Common myeloid progenitor, CD34-positive (primary cell): Measurements from ENCODE around the gene UHMK1.

ENCODE experiments used
- CTCF ChIA-PET: fragments of 350-600 bp; sonication (Branson Sonifier 250); formaldehyde crosslinking; loops from one replicate; lab custom pipeline; 2021; ENCODE audit warnings: antibody characterized with exemption; lab: Charles Lee
- POLR2A ChIA-PET: fragments of 350-600 bp; sonication (Branson Sonifier 250); formaldehyde crosslinking; loops from one replicate; lab custom pipeline; 2021; ENCODE audit warnings: antibody characterized with exemption; lab: Charles Lee
- DNase-seq, 3 donors: peaks; one replicate each; pipeline versions ENCODE4 v3.0.0 to v3.0.0-alpha.2; 2013
- H3K27ac ChIP-seq, 2 experiments: 1 replicate in 1 of 2; 2 replicates in 1 of 2; pipeline ENCODE4 v1.7.0; 2013; ENCODE audit warnings: inconsistent platforms in 2 of 2, low read length in 2 of 2, mild to moderate bottlenecking in 2 of 2, low read depth in 1 of 2, moderate library complexity in 1 of 2; ENCODE audit not compliant: severe bottlenecking in 2 of 2, insufficient read depth in 1 of 2, poor library complexity in 1 of 2
- H3K27me3 ChIP-seq, 5 experiments: replicated peaks in 2 of 5; 1 replicate in 3 of 5; 2 replicates in 2 of 5; pipeline versions ENCODE4 v1.6.1 to v1.7.0; 2013; ENCODE audit warnings: low read length in 4 of 5, mild to moderate bottlenecking in 2 of 5, moderate library complexity in 2 of 5, inconsistent platforms in 1 of 5; ENCODE audit not compliant: insufficient read depth in 5 of 5, control insufficient read depth in 4 of 5
- H3K36me3 ChIP-seq, 4 experiments: 1 replicate in 2 of 4; 2 replicates in 2 of 4; pipeline versions ENCODE4 v1.6.1 to v1.7.0; 2013; ENCODE audit warnings: low read length in 3 of 4, control low read depth in 1 of 4, mild to moderate bottlenecking in 1 of 4; ENCODE audit not compliant: control insufficient read depth in 4 of 4, insufficient read depth in 4 of 4
- H3K4me1 ChIP-seq, 4 experiments: 1 replicate in 3 of 4; 2 replicates in 1 of 4; pipeline versions ENCODE4 v1.6.1 to v1.7.1; 2013; ENCODE audit warnings: low read length in 3 of 4, mild to moderate bottlenecking in 3 of 4, control low read depth in 1 of 4, inconsistent platforms in 1 of 4, moderate library complexity in 1 of 4; ENCODE audit not compliant: control insufficient read depth in 4 of 4, insufficient read depth in 4 of 4; ENCODE audit errors: control extremely low read depth in 1 of 4
- H3K4me3 ChIP-seq, 7 experiments: 1 replicate in 4 of 7; 2 replicates in 3 of 7; pipeline versions ENCODE4 v1.5.1 to v1.7.0; 2013; ENCODE audit warnings: mild to moderate bottlenecking in 7 of 7, low read length in 6 of 7, moderate library complexity in 6 of 7, inconsistent platforms in 2 of 7, low read depth in 2 of 7, control low read depth in 1 of 7; ENCODE audit not compliant: insufficient read depth in 4 of 7, control insufficient read depth in 1 of 7; ENCODE audit errors: extremely low read depth in 1 of 7
- H3K9me3 ChIP-seq, 5 experiments: 1 replicate in 4 of 5; 2 replicates in 1 of 5; pipeline versions ENCODE4 v1.6.1 to v1.7.1; 2013; ENCODE audit warnings: low read length in 4 of 5, mild to moderate bottlenecking in 2 of 5, inconsistent platforms in 1 of 5, low read depth in 1 of 5, moderate library complexity in 1 of 5; ENCODE audit not compliant: control insufficient read depth in 4 of 5, insufficient read depth in 2 of 5; ENCODE audit errors: control extremely low read depth in 1 of 5
- WGBS: methylation state at CpG from one replicate; pipeline ENCODE4 v1.1.5; 2013; ENCODE audit not compliant: insufficient coverage; 5-methylcytosine and 5-hydroxymethylcytosine counted together

Gene UHMK1

GRCh38 chr1:162470216-162470615, 27.4 kb upstream of the UHMK1 start:
- WGBS, result 100% methylated on average over 1 of the region's 2 CpGs
- no peak for DNase-seq
- H3K4me1 ChIP-seq, result no peaks in the 10 kb centered on the region
- no peaks in the 10 kb centered on the region for H3K27me3 ChIP-seq
- H3K9me3 ChIP-seq, result peaks cover 0 to 3% (median 0%) of the 10 kb centered on the region in 5 experiments
- no peaks in the 10 kb centered on the region for H3K36me3 ChIP-seq
- ChIA-PET POLR2A (no interaction called here), CTCF (no interaction called here)
- H3K4me3 ChIP-seq, result no peak overlapping the region
- no peak overlapping the region for H3K27ac ChIP-seq

DNA sequence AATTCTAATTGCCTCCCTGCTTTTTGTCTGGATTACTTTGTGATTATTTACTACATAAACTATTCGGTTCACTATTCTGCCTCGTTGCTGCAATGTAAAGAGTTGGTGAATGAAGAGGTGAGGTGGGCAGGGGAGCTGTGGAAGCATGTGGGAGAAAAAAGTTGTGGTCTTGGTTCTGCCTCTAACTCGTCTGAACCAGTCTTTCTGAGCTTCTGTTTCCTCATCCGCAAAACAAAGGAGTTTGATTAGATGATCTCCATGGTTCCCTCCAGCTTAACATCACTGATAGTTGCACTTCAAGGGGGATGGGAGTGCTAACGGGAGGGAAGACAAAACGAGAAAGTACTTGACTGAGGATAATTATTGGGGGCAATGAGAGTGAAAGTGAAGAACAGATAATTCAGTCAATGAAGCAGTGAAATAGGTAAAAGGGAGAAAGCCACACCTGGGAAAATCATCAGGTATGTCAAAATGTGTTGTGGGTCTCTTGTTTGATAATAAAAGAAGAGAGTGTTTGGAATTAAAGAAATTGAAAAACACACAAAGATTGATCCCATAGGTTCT, 26.2 kb upstream of the UHMK1 start:
- H3K27ac ChIP-seq, result no peak overlapping the region
- no peaks in the 10 kb centered on the region for H3K36me3 ChIP-seq
- peaks cover 0 to 7% (median 0%) of the 10 kb centered on the region in 5 experiments for H3K9me3 ChIP-seq
- POLR2A ChIA-PET, result no interaction called here
- DNase-seq, result no peak
- H3K4me3 ChIP-seq, result no peak overlapping the region
- CTCF ChIA-PET, result no interaction called here
- H3K27me3 ChIP-seq, result no peaks in the 10 kb centered on the region
- no peaks in the 10 kb centered on the region for H3K4me1 ChIP-seq
- 85% methylated on average over 4 of the region's 6 CpGs for WGBS

- Histone ChIP-seq H3K36me3 (no peaks in the 10 kb centered on the region), H3K9me3 (peaks cover 0 to 9% (median 0%) of the 10 kb centered on the region in 5 experiments), H3K4me3 (no peak overlapping the region), H3K27me3 (no peaks in the 10 kb centered on the region), H3K4me1 (no peaks in the 10 kb centered on the region), H3K27ac (no peak overlapping the region)
- no peak for DNase-seq
- CTCF ChIA-PET, result no interaction called here
- POLR2A ChIA-PET, result no interaction called here
- WGBS, result 92% methylated on average over 1 of the region's 2 CpGs
These were observed 22.5 kb upstream of the UHMK1 start for GRCh38 chr1:162475089-162475488.

DNA sequence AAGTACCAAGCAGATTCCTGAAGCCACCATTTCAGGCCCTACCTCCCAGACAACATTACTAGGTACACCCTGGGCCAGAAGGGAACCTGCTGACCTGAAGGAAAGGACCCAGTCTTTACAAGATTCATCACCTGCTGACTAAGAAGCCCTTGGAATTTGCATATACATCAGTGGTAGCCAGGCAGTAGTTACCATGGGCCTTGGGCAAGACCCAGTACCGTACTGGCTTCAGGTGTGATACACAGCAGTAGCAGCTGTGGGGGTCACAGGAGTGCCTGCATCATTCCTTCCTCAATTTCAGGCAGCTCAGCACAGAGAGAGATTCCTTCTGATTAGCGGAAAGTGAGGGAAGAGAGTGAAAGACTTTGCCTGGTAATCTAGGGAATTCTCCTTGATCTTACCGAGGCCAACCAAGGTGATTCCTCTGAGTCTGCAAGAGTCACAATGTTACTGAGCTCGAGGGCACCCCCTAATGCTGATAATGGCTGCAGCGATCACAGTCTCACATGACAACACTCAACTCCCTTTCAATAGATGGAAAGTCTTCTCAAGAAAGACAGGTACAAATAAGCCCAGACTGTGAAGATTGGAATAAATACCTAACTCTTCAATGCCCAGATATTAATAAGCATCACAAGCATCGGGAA, 22.0 kb upstream of the UHMK1 start:
- CTCF ChIA-PET, result no interaction called here
- Histone ChIP-seq H3K27me3 (no peaks in the 10 kb centered on the region), H3K9me3 (peaks cover 0 to 9% (median 0%) of the 10 kb centered on the region in 5 experiments), H3K36me3 (no peaks in the 10 kb centered on the region), H3K27ac (no peak overlapping the region), H3K4me3 (no peak overlapping the region), H3K4me1 (no peaks in the 10 kb centered on the region)
- no peak for DNase-seq
- WGBS, result 89% methylated on average over 4 of the region's 6 CpGs
- POLR2A ChIA-PET, result no interaction called here

DNA sequence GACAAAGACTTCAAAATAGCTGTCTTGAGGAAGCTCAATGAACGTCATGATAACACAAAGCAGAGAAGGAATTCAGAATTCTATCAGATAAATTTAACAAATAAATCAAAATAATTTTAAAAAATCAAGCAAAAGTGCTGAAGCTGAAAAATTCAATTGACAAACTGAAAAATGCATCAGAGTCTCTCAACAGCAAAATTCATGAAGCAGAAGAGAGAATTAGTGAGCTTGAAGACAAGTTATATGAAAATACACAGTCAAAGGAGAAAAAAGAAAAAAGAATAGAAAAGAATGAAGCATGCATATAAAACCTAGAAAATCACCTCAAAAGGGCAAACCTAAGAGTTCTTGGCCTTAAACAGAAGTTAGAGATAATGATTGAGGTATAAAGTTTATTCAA, 21.0 kb upstream of the UHMK1 start:
- Histone ChIP-seq H3K27ac (no peak overlapping the region), H3K27me3 (peaks cover 0 to under 1% (median 0%) of the 10 kb centered on the region in 5 experiments), H3K9me3 (peaks cover 0 to 9% (median 0%) of the 10 kb centered on the region in 5 experiments), H3K4me1 (no peaks in the 10 kb centered on the region), H3K36me3 (no peaks in the 10 kb centered on the region), H3K4me3 (no peak overlapping the region)
- ChIA-PET POLR2A (no interaction called here), CTCF (no interaction called here)
- WGBS, result no CpG with 5 or more reads among the region's 1 CpG
- DNase-seq, result no peak

DNA sequence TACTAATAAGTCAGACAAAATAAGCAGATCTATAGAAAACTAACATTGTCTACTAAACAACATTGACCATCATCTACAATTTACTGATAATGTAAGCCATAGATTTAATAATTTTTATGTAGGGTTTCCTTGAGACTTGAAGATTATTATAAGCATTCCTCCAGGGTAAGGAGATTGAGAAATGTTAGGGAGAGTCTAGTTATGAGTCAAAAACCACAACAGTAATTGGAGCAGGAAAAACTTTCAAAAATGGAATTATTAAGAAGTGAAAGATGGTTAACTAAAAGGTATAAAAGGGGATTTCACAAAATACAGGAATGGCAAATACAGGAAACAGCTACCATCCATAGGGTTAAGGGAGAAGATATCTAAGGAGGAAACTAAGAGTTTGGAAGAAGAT, 12.4 kb upstream of the UHMK1 start:
- DNase-seq, result no peak
- CTCF ChIA-PET, result interaction anchor here (0.9 kb wide), 1 partner anchor 91 kb away, joined by 3 read pairs; no protein-coding TSS in a partner anchor
- Histone ChIP-seq H3K9me3 (no peaks in the 10 kb centered on the region), H3K27ac (no peak overlapping the region), H3K4me1 (no peaks in the 10 kb centered on the region), H3K27me3 (peaks cover 0 to 5% (median 0%) of the 10 kb centered on the region in 5 experiments), H3K36me3 (no peaks in the 10 kb centered on the region), H3K4me3 (no peak overlapping the region)
- POLR2A ChIA-PET, result no interaction called here

DNA sequence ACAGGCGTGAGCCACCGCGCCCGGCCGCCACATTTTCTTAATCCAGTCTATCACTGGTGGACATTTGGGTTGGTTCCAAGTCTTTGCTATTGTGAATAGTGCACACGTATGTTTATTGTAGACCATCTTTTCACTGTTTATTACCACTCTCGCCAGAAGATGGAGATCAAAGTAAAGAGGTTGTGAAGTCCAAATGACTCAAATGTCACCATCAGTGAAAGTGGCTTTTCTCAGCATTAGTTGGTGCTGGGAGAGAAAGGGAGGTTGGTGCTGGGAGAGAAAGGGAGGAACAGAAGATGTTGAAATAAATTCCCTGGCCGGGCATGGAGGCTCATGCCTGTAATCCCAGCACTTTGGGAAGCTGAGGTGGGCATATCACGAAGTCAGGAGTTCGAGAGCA, 10.4 kb upstream of the UHMK1 start:
- DNase-seq, result no peak
- POLR2A ChIA-PET, result no interaction called here
- H3K4me1 ChIP-seq, result no peaks in the 10 kb centered on the region
- H3K36me3 ChIP-seq, result no peaks in the 10 kb centered on the region
- CTCF ChIA-PET, result no interaction called here
- 90% methylated on average over 7 of the region's 10 CpGs for WGBS
- H3K27ac ChIP-seq, result no peak overlapping the region
- H3K4me3 ChIP-seq, result no peak overlapping the region
- H3K27me3 ChIP-seq, result peaks cover 0 to 11% (median 6%) of the 10 kb centered on the region in 5 experiments
- no peaks in the 10 kb centered on the region for H3K9me3 ChIP-seq
